HFFc6 (cell line): Measurements from ENCODE around the gene SPDYC. TPM values are rescaled to one million over a fixed set of nuclear protein-coding genes. Genes with fewer than 3 reads are reported as not detected.
A peak's percentile ranks its signal among the peaks of the same experiment; 100 is the strongest.
"Not testable (repeated sequence)": the region's sequence is repeated elsewhere in the genome, so short reads cannot be mapped to it uniquely, and the experiment has no call there.

Source experiments
- DNase-seq: peaks from one replicate; pipeline ENCODE4 v3.0.0-alpha.2; 2018
- H3K27ac Mint-ChIP-seq: 2 replicates; pipeline ENCODE4 v1.8.0; 2020; ENCODE audit warnings: mild to moderate bottlenecking, mixed read lengths
- H3K27me3 Mint-ChIP-seq: 2 replicates; pipeline ENCODE4 v1.8.0; 2021; ENCODE audit warnings: mild to moderate bottlenecking, moderate library complexity, mixed read lengths; ENCODE audit not compliant: insufficient read depth
- H3K36me3 Mint-ChIP-seq: 2 replicates; pipeline ENCODE4 v1.8.0; 2021; ENCODE audit warnings: low read depth, mixed read lengths
- H3K4me1 Mint-ChIP-seq: 2 replicates; pipeline ENCODE4 v1.8.0; 2020; ENCODE audit warnings: low read depth, mixed read lengths
- H3K4me3 Mint-ChIP-seq: 2 replicates; pipeline ENCODE4 v1.8.0; 2020; ENCODE audit warnings: mild to moderate bottlenecking, moderate library complexity, mixed read lengths
- H3K9me3 Mint-ChIP-seq: 2 replicates; pipeline ENCODE4 v1.8.0; 2020; ENCODE audit warnings: mild to moderate bottlenecking, mixed read lengths
- CTCF ChIP-seq: fragments of 200-600 bp; sonication (generic); IDR thresholded peaks from 2 replicates; pipeline ENCODE4 v1.5.0; 2021; ENCODE audit warnings: antibody characterized with exemption, mild to moderate bottlenecking
- total RNA-seq, 6 experiments: library from RNA; stranded (reverse); fragmentation: NEBNext Ultra II Directional; extraction: Animal tissue kit (Norgen Biotek cat#: 25700); gene quantifications; 2 replicates in 1 of 6; 3 replicates in 5 of 6; pipeline ENCODE4 v1.2.3, GENCODE V29; 2021

Gene SPDYC
- total RNA-seq, 6 experiments from 2014 or later, result not detected

DNA sequence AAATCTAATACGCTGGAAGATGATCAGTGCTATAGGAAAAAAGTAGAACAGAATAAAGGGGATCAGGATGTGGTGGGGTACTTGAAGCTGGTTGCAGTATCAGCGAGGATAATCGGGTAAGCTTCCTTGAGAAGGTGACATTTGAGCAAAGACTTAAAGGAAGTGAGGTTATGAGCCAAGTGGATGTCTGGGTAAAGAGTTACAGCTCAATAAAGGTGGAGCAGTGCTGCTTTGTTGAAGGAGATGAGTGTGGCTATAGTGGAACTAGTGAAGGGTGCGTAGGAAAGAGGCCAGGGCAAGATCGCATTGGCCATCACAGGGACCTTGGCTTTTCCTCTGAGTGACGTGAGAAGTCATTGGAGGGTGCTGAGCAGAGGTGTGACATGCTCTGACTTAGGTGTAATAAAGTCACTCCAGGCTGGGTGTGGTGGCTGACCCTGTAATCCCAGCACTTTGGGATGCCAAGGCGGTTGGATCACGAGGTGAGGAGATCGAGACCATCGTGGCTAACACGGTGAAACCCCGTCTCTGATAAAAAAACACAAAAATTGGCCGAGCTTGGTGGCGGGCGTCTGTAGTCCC is 33.4 kb upstream of the SPDYC start:
- H3K4me3 Mint-ChIP-seq, result no peak overlapping the region
- DNase-seq, result no peak
- H3K9me3 Mint-ChIP-seq, result no peaks in the 10 kb centered on the region
- H3K36me3 Mint-ChIP-seq, result peaks cover 12% of the 10 kb centered on the region; the same call in 1 of the 2 replicates
- peaks cover 6% of the 10 kb centered on the region for H3K27me3 Mint-ChIP-seq
- no peak for TF ChIP-seq CTCF
- no peak overlapping the region for H3K27ac Mint-ChIP-seq
- peaks cover 26% of the 10 kb centered on the region for H3K4me1 Mint-ChIP-seq

- Mint-ChIP-seq H3K9me3 (no peaks in the 10 kb centered on the region), H3K4me1 (no peaks in the 10 kb centered on the region), H3K27me3 (peaks cover 24% of the 10 kb centered on the region), H3K4me3 (no peak overlapping the region), H3K27ac (no peak overlapping the region), H3K36me3 (no peaks in the 10 kb centered on the region)
- no peak for DNase-seq
- no peak for TF ChIP-seq CTCF
Observed at GRCh38 chr11:65141896-65142494, 28.0 kb upstream of the SPDYC start.

DNA sequence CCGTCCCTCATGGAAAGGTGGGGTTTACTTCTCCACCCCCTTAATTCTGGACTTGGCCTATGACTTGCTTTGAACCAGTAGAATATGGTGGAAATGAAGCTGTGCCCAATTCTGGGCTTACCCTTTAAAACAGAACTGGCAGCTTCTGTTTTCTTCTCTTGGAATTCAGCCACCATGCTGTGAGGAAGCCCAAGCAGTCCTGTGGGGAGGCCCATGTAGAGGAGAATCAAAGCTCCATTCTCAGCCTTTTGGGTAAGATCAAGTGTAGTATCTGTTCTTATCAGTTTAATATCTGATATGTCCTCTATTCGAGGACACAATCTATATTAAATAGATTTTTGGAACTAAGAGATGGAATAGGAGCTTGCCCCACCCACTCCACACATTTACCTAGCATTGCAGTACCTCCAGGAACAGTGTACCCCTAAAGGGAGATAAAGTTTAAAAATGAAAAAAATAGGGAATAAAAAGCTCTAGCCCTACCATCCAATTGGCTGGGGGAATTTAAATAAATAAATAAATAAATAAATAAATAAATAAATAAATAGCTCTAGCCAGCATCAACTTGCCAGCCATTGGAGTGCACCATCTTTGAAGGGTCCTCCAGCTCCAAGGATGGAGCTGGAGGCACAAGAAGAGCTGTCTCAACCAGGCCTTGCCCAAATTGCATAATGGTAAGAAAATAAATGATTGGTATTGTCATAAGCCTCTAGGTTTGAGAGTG is 22.5 kb upstream of the SPDYC start:
- H3K4me1 Mint-ChIP-seq, result peaks cover 28% of the 10 kb centered on the region
- H3K36me3 Mint-ChIP-seq, result no peaks in the 10 kb centered on the region
- TF ChIP-seq CTCF, result no peak
- no peak overlapping the region for H3K27ac Mint-ChIP-seq
- no peak for DNase-seq
- H3K4me3 Mint-ChIP-seq, result no peak overlapping the region
- peaks cover 25% of the 10 kb centered on the region for H3K27me3 Mint-ChIP-seq
- H3K9me3 Mint-ChIP-seq, result no peaks in the 10 kb centered on the region

- Mint-ChIP-seq H3K9me3 (no peaks in the 10 kb centered on the region), H3K27ac (no peak overlapping the region), H3K36me3 (no peaks in the 10 kb centered on the region), H3K27me3 (peaks cover 20% of the 10 kb centered on the region), H3K4me1 (peaks cover 36% of the 10 kb centered on the region), H3K4me3 (no peak overlapping the region)
- no peak for DNase-seq
- TF ChIP-seq CTCF, result no peak
Observed at GRCh38 chr11:65148657-65149056, 21.4 kb upstream of the SPDYC start.

DNA sequence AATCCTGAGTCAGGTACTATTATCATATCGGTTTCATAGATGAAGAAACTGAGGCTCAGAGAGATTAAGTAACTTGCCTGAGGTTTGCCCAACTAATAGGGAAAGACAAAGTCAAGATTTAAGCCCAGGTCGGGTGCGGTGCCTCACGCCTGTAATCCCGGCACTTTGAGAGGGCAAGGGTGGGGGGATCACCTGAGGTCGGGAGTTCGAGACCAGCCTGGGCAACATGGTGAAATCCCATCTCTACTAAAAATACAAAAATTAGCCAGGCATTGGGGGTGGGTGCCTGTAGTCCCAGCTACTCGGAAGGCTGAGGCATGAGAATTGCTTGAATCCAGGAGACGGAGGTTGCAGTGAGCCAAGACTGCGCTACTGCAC is 19.9 kb upstream of the SPDYC start:
- Mint-ChIP-seq H3K27me3 (peaks cover 16% of the 10 kb centered on the region), H3K27ac (peak overlapping the region; percentile 85), H3K4me1 (peaks cover 36% of the 10 kb centered on the region), H3K4me3 (peak overlapping the region; percentile 78)
- DNase-seq, H3K9me3 Mint-ChIP-seq, H3K36me3 Mint-ChIP-seq: not testable (repeated sequence)
